NCI-H146 (cell line): ENCODE measurements around the gene CDT1.
"Not testable (repeated sequence)": the region's sequence is repeated elsewhere in the genome, so short reads cannot be mapped to it uniquely, and the experiment has no call there.

Source experiments
- DNase-seq: peaks from one replicate; lab custom pipeline; 2025; lab: John Stamatoyannopoulos, UW

CDT1 gene

GRCh38 chr16:88783391-88784073 is 20.1 kb upstream of the CDT1 start:
- DNase-seq: no peak

- no peak for DNase-seq
Observed at GRCh38 chr16:88784074-88784855, 19.3 kb upstream of the CDT1 start.

GRCh38 chr16:88784856-88785105 is 18.8 kb upstream of the CDT1 start:
- DNase-seq: no peak

- DNase-seq: no peak
Observed at GRCh38 chr16:88785106-88785924, 18.3 kb upstream of the CDT1 start, which contains the start of gene PIEZO1. Gene PIEZO1 (minus strand): TSS chr16:88785220. CDS start chr16:88784964, 256 bp downstream.

- DNase-seq: no peak
Observed at GRCh38 chr16:88787579-88788314, 15.8 kb upstream of the CDT1 start.

- DNase-seq: not testable (repeated sequence)
Observed at GRCh38 chr16:88788749-88789148, 14.8 kb upstream of the CDT1 start.

GRCh38 chr16:88789594-88789993 is 14.0 kb upstream of the CDT1 start:
- DNase-seq: no peak

GRCh38 chr16:88790312-88791211 is 13.0 kb upstream of the CDT1 start:
- DNase-seq: no peak

- DNase-seq: no peak
Observed at GRCh38 chr16:88792078-88792550, 11.5 kb upstream of the CDT1 start.

- DNase-seq: no peak
Observed at GRCh38 chr16:88792668-88793250, 10.8 kb upstream of the CDT1 start.

- no peak for DNase-seq
Observed at GRCh38 chr16:88793251-88793954, 10.2 kb upstream of the CDT1 start.

GRCh38 chr16:88796278-88796677 is 7.3 kb upstream of the CDT1 start:
- DNase-seq: no peak

- no peak for DNase-seq
Observed at GRCh38 chr16:88798073-88798472, 5.5 kb upstream of the CDT1 start.

GRCh38 chr16:88798772-88799455 is 4.7 kb upstream of the CDT1 start:
- DNase-seq: no peak

- DNase-seq: no peak
Observed at GRCh38 chr16:88799569-88800276, 3.9 kb upstream of the CDT1 start.

- DNase-seq: no peak
Observed at GRCh38 chr16:88800277-88800592, 3.4 kb upstream of the CDT1 start.

GRCh38 chr16:88804173-88804551 is 573 bp downstream of the CDT1 start:
- no peak for DNase-seq

- DNase-seq: peak; percentile 70
Observed at GRCh38 chr16:88804552-88805339, 1.2 kb downstream of the CDT1 start.
